ENCODE data around the gene CMKLR1.

The CMKLR1 gene

DNA sequence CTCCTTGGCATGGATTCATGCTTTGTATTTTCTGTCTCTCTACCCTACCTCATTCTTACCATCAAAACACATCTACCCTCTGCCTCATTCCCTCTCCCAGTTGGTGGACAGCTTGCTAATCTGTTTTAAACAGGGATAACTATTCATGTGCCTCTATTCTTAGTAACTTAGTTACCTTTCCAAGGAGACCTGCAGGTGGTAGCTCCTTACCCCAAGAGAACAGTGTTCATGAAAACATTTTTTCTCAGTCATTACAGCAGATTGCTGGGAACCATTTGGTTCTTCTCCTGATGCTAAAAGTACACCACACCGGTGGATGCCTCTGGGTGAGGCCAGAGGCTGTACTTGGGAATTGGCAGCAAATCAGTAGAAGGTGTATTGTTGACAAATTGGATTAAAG, 73.0 kb downstream of the CMKLR1 start:
- TF ChIP-seq FOXP2 (optimal IDR thresholded peaks at IDR 0.05; ENCODE audit: borderline replicate concordance, extremely low read depth, extremely low read length, insufficient read depth) (no peak), TAF1 (IDR thresholded peaks at IDR 0.05; ENCODE audit: borderline replicate concordance, insufficient read depth, low read length) (no peak), SIN3A (IDR thresholded peaks at IDR 0.05; ENCODE audit: borderline replicate concordance, insufficient read depth, low read length) (no peak), POLR2AphosphoS5 (IDR thresholded peaks at IDR 0.05; ENCODE audit: low read depth, low read length) (no peak)
- TF ChIP-seq, protein P1, sequence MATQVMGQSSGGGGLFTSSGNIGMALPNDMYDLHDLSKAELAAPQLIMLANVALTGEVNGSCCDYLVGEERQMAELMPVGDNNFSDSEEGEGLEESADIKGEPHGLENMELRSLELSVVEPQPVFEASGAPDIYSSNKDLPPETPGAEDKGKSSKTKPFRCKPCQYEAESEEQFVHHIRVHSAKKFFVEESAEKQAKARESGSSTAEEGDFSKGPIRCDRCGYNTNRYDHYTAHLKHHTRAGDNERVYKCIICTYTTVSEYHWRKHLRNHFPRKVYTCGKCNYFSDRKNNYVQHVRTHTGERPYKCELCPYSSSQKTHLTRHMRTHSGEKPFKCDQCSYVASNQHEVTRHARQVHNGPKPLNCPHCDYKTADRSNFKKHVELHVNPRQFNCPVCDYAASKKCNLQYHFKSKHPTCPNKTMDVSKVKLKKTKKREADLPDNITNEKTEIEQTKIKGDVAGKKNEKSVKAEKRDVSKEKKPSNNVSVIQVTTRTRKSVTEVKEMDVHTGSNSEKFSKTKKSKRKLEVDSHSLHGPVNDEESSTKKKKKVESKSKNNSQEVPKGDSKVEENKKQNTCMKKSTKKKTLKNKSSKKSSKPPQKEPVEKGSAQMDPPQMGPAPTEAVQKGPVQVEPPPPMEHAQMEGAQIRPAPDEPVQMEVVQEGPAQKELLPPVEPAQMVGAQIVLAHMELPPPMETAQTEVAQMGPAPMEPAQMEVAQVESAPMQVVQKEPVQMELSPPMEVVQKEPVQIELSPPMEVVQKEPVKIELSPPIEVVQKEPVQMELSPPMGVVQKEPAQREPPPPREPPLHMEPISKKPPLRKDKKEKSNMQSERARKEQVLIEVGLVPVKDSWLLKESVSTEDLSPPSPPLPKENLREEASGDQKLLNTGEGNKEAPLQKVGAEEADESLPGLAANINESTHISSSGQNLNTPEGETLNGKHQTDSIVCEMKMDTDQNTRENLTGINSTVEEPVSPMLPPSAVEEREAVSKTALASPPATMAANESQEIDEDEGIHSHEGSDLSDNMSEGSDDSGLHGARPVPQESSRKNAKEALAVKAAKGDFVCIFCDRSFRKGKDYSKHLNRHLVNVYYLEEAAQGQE (IDR thresholded peaks at IDR 0.05; ENCODE audit: insufficient read depth in 1 of 2, low read depth in 2 of 2, low read length in 2 of 2): no peak

DNA sequence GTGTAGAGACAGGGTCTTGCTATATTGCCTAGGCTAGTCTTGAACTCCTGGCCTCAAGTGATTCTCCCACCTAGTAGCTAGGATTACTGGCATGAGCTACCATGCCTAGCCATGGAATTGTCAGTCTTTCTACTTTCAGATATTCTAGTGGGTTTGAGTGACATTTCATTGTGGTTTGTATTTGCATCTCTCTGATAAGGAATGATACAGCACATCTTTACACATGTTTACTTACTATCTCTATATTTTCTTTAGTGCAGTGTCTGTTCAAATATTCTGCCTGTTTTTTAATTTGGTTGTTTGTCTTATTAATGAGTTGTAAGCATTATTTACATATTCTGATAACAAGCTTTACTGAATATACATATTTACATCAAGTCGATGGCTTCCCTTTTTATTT, 73.6 kb downstream of the CMKLR1 start:
- TF ChIP-seq, protein P1 (IDR thresholded peaks at IDR 0.05; ENCODE audit: insufficient read depth in 1 of 2, low read depth in 2 of 2, low read length in 2 of 2): no peak
- TF ChIP-seq POLR2AphosphoS5 (IDR thresholded peaks at IDR 0.05; ENCODE audit: low read depth, low read length) (no peak), FOXP2 (optimal IDR thresholded peaks at IDR 0.05; ENCODE audit: borderline replicate concordance, extremely low read depth, extremely low read length, insufficient read depth) (no peak), SIN3A (IDR thresholded peaks at IDR 0.05; ENCODE audit: borderline replicate concordance, insufficient read depth, low read length) (no peak), TAF1 (IDR thresholded peaks at IDR 0.05; ENCODE audit: borderline replicate concordance, insufficient read depth, low read length) (no peak)

DNA sequence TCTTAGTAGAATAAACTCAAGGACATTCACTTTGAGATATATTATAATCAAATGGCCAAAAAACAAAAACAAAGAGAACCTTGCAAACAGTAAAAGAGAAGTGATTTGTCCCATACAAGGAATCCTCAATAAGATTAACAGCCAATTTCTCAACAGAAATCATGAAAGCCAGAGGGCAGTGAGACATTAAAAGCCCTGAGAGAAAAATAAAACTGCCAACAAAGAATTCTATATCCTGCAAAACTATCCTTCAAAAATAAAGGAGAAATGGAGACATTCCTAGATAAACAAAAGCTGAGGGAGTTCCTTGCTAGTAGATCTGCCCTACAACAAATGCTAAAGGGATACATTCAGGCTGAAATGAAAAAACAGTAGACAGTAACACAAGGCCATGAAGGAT, 78.1 kb downstream of the CMKLR1 start:
- TF ChIP-seq SIN3A (IDR thresholded peaks at IDR 0.05; ENCODE audit: borderline replicate concordance, insufficient read depth, low read length) (no peak), TAF1 (IDR thresholded peaks at IDR 0.05; ENCODE audit: borderline replicate concordance, insufficient read depth, low read length) (no peak), POLR2AphosphoS5 (IDR thresholded peaks at IDR 0.05; ENCODE audit: low read depth, low read length) (no peak), FOXP2 (optimal IDR thresholded peaks at IDR 0.05; ENCODE audit: borderline replicate concordance, extremely low read depth, extremely low read length, insufficient read depth) (no peak)
- TF ChIP-seq, protein P1 (IDR thresholded peaks at IDR 0.05; ENCODE audit: insufficient read depth in 1 of 2, low read depth in 2 of 2, low read length in 2 of 2): no peak

DNA sequence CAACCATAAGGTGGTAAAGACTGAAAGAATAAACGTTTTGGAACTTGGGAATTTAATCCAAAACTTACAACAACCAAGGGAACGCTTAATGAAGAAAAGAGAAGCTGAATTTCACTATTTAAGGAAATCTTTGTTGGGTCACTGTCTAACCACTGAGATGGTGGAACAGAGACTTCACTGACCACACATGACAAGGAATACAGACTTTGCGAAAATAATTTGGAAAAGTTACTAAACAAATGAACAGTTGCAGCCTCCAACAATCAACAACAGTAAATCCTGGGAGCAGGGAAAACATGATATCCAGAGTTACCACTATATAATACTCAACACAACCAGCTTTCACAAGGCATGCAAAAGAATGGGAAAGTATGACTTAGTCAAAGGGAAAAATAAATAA, 79.1 kb downstream of the CMKLR1 start:
- TF ChIP-seq SIN3A (IDR thresholded peaks at IDR 0.05; ENCODE audit: borderline replicate concordance, insufficient read depth, low read length): no peak
- no peak for TF ChIP-seq TAF1 (IDR thresholded peaks at IDR 0.05; ENCODE audit: borderline replicate concordance, insufficient read depth, low read length)
- no peak for TF ChIP-seq POLR2AphosphoS5 (IDR thresholded peaks at IDR 0.05; ENCODE audit: low read depth, low read length)
- TF ChIP-seq FOXP2 (optimal IDR thresholded peaks at IDR 0.05; ENCODE audit: borderline replicate concordance, extremely low read depth, extremely low read length, insufficient read depth): no peak
- TF ChIP-seq, protein P1 (IDR thresholded peaks at IDR 0.05; ENCODE audit: insufficient read depth in 1 of 2, low read depth in 2 of 2, low read length in 2 of 2): no peak

DNA sequence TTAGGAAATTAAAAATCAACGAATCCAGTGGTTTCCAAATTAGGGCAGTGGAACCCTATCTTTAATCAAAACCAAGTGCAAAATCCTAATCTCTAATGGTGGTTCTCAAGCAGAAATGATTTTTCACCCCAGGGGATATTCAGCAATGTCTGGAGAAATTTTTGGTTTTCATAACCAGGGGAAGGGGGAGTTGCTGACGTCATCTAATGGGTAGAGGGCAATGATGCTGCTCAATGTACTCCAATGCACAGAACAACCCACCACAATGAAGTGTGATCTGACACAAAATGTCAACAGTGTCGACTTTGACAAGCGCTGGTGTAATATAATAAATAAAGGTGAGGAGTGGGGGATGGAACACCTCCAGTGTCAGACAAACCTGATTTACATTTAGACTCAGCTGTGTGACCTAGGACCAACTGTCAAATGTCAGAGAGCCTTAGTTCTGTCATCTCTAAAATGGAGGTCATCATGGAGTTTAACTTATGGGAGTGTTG, 81.5 kb downstream of the CMKLR1 start:
- TF ChIP-seq POLR2AphosphoS5 (IDR thresholded peaks at IDR 0.05; ENCODE audit: low read depth, low read length) (no peak), TAF1 (IDR thresholded peaks at IDR 0.05; ENCODE audit: borderline replicate concordance, insufficient read depth, low read length) (no peak), SIN3A (IDR thresholded peaks at IDR 0.05; ENCODE audit: borderline replicate concordance, insufficient read depth, low read length) (no peak)
- TF ChIP-seq, protein P1 (IDR thresholded peaks at IDR 0.05; ENCODE audit: insufficient read depth in 1 of 2, low read depth in 2 of 2, low read length in 2 of 2): no peak
